NCI-H1092 treated with DMSO at 0.1 percent for 48 hours (cell line): ENCODE data around the gene PCDHGA6.
"Not testable (repeated sequence)": the region's sequence is repeated elsewhere in the genome, so short reads cannot be mapped to it uniquely, and the experiment has no call there.

Experiments
- DNase-seq: peaks from one replicate; lab custom pipeline; 2025; lab: John Stamatoyannopoulos, UW

PCDHGA6 gene

DNA sequence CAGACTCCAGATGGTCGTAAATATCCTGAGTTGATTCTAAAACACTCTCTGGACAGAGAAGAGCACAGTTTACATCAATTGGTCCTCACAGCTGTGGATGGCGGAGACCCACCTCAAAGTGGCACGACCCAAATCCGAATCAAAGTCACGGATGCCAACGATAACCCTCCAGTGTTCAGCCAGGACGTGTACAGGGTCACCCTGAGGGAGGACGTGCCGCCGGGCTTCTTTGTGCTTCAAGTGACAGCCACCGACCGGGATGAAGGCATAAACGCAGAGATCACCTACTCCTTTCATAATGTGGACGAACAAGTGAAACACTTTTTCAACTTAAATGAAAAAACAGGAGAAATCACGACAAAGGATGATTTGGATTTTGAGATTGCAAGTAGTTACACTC is 13.0 kb upstream of the PCDHGA6 start:
- DNase-seq = no peak

DNA sequence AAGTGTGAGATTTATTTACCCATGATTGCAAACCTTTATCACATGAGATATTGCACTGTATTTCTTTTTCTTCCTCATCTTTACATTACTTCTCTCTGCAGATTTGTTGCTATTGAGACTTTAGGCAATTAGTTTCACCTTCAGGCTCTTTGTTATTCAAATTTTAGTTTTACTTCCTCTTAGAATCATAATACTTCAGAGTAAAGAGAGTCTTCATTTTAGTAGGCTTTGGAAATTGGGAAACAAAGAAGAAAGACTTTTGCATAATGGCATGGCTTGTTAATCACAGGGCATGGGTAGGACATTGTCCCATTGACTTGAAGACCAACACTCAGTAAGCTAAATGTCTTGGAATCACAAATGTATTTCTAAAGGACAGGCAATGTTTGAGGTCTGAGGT is 11.0 kb upstream of the PCDHGA6 start:
- no peak for DNase-seq

DNA sequence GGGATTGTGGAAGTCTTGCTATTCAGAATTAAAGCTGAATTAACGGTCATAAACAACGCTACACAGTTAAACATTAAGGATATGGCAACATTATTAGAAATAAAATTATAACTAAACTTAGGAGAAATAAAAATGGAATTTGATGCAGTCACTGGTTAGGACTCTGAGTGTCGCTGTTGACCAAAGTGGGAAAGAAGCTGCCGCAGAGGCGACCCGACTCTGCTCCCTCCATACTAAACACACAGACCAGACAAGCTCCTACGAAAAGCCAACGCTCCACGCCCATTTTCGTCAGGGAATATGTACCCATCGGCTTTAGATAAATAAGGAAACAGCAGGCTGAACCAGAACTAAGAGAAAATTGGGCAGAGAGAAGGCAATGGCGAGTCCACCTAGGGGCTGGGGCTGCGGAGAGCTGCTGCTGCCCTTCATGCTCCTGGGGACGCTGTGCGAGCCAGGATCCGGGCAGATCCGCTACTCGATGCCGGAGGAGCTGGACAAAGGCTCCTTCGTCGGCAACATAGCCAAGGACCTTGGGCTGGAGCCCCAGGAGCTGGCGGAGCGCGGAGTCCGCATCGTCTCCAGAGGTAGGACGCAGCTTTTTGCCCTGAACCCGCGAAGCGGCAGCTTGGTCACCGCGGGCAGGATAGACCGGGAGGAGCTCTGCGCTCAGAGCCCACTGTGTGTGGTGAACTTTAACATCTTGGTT is 9.6 kb upstream of the PCDHGA6 start, which contains the start of gene PCDHGA5:
Gene PCDHGA5 (plus strand): TSS at position 211 of the 709 bp plus-strand sequence. CDS start 169 bp downstream, at position 380.
- no peak for DNase-seq

DNA sequence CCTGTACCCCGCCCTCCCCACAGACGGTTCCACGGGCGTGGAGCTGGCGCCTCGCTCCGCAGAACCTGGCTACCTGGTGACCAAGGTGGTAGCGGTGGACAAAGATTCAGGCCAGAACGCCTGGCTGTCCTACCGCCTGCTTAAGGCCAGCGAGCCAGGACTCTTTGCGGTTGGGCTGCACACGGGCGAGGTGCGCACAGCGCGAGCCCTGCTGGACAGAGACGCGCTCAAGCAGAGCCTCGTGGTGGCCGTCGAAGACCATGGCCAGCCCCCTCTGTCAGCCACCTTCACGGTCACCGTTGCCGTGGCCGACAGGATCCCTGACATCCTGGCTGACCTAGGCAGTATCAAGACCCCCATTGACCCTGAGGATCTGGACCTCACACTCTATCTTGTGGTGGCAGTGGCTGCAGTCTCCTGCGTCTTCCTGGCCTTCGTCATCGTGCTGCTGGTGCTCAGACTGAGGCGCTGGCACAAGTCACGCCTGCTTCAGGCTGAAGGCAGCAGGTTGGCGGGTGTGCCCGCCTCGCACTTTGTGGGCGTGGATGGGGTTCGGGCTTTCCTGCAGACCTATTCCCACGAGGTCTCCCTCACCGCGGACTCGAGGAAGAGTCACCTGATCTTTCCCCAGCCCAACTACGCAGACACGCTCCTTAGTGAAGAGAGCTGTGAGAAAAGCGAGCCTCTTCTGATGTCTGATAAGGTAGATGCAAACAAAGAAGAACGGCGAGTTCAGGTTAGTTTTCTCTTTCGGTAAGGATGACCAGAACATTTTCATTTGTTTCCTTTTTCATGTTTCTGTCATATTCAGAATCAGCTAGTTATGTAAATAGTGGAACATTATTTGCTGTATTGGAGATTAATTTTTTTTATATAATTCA is 7.4 kb upstream of the PCDHGA6 start:
- no peak for DNase-seq

DNA sequence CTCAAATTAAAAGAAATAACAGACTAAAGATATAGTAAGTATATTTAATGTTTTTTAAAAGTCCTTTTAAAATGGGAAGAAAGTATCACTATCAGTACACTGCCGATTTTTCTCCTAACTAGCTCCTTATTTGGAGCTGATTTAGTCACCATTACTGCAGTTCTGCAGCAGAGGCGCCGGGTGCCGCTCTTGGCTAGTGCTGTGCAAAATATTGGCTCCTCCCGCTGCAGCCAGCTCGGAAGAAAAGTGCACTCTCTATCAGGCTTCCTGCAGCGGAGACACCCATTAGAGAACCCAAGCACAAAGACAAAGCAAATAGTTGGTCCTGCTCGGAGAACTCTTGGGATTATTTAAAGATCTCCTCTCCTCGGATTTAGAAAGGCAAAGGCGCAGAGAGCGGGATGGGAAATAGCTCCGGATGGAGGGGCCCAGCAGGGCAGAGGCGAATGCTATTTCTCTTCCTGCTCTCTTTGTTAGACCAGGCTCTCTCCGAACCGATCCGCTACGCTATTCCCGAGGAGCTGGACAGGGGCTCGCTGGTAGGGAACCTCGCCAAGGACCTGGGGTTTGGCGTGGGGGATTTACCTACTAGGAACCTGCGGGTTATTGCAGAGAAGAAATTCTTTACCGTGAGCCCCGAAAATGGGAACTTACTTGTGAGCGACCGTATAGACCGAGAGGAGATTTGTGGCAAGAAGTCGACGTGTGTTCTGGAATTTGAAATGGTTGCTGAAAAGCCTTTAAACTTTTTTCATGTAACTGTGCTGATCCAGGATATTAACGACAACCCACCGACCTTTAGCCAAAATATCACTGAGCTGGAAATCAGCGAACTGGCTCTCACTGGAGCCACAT is 3.5 kb upstream of the PCDHGA6 start, which contains the start of gene PCDHGB3:
Gene PCDHGB3 (plus strand): TSS at position 249 of the 855 bp plus-strand sequence. CDS start 153 bp downstream, at position 402.
- DNase-seq = no peak

DNA sequence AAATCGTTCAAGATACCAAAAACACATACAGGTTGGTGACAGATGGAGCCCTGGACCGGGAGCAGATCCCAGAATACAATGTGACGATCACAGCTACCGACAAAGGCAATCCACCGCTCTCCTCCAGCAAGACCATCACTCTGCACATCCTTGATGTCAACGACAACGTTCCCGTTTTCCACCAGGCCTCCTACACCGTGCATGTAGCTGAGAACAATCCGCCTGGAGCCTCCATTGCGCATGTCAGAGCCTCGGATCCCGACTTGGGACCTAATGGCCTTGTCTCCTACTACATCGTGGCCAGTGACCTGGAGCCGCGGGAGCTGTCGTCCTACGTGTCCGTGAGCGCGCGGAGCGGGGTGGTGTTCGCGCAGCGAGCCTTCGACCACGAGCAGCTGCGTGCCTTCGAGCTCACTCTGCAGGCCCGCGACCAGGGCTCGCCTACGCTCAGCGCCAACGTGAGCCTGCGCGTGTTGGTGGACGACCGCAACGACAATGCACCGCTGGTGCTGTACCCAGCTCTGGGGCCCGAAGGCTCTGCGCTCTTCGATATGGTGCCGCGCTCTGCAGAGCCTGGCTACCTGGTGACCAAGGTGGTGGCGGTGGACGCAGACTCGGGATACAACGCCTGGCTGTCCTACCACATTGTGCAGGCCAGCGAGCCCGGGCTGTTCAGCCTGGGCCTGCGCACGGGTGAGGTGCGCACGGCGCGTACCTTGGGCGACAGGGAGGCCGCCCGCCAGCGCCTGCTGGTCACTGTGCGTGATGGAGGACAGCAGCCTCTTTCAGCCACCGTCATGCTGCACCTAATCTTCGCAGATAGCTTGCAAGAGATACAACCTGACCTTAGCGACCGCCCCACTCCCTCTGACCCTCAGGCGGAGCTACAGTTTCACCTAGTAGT is 1.9 kb upstream of the PCDHGA6 start:
- DNase-seq = no peak

DNA sequence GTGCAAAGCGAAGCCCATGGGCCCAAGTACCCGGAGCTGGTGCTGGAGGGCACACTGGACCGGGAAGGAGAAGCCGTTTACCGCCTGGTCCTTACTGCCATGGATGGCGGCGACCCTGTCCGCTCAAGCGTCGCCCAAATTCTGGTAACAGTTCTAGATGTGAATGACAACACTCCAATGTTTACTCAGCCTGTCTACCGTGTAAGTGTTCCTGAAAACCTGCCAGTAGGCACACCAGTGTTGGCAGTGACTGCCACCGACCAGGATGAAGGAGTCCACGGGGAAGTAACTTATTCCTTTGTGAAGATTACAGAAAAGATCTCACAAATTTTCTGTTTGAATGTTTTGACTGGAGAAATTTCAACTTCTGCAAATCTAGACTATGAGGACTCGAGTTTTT is 936 bp downstream of the PCDHGA6 start:
- no peak for DNase-seq

DNA sequence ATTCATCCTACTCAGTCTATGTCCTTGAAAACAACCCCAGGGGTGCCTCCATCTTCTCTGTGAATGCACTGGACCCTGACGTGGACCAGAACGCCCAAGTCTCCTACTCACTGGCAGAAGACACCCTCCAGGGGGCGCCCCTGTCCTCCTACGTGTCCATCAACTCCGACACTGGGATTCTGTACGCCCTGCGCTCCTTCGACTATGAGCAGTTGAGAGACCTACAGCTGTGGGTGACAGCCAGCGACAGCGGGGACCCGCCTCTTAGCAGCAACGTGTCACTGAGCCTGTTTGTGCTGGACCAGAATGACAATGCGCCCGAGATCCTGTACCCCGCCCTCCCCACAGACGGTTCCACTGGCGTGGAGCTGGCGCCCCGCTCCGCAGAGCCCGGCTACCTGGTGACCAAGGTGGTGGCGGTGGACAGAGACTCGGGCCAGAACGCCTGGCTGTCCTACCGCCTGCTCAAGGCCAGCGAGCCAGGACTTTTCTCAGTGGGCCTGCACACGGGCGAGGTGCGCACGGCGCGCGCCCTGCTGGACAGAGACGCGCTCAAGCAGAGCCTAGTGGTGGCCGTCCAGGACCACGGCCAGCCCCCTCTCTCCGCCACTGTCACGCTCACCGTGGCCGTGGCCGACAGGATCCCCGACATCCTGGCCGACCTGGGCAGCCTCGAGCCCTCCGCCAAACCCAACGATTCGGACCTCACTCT is 1.9 kb downstream of the PCDHGA6 start:
- not testable (repeated sequence) for DNase-seq

DNA sequence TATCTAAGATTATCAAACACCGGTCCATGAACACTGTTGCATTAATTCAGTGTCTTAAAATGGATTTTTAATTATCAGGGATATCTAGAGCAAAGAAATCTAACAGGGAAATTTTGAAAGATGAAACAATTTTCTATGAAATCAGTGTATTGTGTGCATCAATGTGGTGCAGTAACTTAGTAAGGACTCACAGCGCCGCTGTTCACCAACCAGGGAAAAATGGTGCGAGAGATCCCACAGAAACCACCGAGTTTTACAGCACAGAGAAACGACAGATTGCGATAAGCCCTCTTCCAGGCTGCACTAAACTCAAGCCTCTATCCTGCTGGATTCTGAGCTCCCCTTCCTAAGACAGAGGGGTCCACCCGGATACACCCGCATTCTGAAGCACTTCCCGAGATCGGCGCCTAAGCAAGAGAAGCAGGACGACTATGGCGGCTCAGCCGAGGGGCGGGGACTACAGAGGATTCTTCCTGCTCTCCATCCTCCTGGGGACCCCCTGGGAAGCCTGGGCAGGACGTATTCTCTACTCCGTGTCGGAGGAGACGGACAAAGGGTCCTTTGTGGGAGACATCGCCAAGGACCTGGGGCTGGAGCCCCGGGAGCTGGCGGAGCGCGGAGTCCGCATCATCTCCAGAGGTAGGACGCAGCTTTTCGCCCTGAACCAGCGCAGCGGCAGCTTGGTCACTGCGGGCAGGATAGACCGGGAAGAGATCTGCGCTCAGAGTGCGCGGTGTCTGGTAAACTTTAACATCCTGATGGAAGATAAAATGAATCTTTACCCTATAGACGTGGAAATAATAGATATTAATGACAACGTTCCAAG is 9.0 kb downstream of the PCDHGA6 start, which contains the start of gene PCDHGA7:
Gene PCDHGA7 (plus strand): TSS at position 274 of the 826 bp plus-strand sequence. CDS start 158 bp downstream, at position 432.
- no peak for DNase-seq

DNA sequence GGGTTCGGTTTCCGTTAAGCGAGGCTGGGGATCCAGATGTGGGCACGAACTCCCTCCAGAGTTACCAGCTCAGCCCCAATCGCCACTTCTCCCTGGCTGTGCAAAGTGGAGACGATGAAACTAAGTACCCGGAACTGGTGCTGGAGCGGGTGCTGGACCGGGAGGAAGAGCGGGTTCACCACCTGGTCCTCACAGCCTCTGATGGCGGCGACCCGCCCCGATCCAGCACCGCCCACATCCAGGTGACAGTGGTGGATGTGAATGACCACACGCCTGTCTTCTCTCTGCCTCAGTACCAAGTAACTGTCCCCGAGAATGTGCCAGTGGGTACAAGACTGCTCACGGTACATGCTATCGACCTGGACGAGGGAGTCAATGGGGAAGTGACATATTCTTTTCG is 9.7 kb downstream of the PCDHGA6 start:
- DNase-seq = no peak

DNA sequence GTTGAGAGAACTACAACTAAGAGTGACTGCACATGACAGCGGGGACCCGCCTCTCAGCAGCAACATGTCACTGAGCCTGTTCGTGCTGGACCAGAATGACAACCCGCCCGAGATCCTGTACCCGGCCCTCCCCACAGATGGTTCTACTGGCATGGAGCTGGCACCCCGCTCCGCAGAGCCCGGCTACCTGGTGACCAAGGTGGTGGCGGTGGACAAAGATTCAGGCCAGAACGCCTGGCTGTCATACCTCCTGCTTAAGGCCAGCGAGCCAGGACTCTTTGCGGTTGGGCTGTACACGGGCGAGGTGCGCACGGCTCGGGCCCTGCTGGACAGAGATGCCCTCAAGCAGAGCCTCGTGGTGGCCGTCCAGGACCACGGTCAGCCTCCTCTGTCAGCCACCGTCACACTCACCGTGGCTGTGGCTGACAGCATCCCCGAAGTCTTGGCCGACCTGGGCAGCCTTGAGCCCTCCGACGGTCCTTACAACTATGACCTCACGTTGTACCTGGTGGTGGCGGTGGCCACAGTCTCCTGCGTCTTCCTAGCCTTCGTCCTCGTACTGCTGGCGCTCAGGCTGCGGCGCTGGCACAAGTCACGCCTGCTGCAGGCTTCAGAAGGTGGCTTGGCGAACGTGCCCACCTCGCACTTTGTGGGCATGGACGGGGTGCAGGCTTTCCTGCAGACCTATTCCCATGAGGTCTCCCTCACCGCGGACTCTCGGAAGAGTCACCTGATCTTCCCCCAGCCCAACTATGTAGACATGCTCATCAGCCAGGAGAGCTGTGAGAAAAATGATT is 11.0 kb downstream of the PCDHGA6 start:
- DNase-seq = no peak

DNA sequence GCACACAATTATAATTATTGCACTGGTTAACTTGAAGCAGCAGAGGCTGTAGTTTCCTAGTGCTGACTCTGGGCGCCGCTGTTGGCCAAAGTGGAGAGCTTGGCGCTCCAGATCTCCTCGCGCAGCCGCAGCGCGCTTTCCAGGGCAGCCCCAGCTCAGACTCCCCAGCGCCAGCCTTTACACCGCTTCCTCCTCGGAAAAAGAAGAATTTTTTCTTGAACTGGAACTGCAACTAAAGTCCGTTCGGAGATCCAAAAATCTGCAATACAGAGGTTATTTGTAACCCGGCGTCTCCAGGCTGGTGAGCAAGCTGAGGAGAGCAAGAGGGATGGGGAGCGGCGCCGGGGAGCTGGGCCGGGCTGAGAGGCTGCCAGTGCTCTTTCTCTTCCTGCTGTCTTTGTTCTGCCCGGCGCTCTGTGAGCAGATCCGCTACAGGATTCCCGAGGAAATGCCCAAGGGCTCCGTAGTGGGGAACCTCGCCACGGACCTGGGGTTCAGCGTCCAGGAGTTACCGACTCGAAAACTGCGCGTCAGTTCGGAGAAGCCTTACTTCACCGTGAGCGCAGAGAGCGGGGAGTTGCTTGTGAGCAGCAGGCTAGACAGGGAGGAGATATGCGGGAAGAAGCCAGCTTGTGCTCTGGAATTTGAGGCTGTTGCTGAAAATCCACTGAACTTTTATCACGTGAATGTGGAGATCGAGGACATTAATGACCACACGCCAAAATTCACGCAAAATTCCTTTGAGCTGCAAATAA is 14.0 kb downstream of the PCDHGA6 start, which contains the start of gene PCDHGB4:
Gene PCDHGB4 (plus strand): TSS at position 142 of the 755 bp plus-strand sequence. CDS start 187 bp downstream, at position 329.
- DNase-seq = not testable (repeated sequence)

DNA sequence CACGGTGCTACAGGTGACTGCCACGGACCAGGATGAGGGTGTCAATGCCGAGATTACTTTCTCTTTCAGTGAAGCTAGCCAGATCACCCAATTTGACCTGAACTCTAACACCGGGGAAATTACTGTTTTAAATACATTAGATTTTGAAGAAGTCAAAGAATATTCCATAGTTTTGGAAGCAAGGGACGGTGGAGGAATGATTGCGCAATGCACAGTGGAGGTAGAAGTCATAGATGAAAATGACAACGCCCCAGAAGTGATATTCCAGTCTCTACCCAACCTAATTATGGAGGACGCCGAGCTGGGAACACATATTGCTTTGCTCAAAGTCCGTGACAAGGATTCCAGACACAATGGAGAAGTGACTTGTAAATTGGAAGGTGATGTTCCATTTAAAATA is 15.0 kb downstream of the PCDHGA6 start:
- no peak for DNase-seq

DNA sequence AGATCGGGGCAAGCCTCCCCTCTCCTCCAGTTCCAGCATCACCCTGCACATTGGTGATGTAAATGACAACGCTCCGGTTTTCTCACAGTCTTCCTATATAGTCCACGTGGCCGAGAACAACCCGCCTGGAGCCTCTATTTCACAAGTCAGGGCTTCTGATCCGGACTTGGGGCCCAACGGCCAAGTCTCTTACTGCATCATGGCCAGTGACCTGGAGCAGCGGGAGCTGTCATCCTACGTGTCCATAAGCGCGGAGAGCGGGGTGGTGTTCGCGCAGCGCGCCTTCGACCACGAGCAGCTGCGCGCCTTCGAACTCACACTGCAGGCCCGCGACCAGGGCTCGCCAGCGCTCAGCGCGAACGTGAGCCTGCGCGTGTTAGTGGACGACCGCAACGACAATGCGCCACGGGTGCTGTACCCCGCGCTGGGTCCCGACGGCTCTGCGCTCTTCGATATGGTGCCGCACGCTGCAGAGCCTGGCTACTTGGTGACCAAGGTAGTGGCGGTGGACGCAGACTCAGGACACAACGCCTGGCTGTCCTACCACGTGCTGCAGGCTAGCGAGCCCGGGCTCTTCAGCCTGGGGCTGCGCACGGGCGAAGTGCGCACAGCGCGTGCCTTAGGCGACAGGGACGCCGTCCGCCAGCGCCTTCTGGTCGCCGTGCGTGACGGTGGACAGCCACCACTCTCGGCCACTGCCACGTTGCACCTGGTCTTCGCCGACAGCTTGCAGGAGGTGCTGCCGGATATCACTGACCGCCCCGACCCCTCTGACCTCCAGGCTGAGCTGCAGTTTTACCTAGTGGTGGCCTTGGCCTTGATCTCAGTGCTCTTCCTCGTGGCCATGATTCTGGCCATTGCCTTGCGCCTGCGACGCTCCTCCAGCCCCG is 15.7 kb downstream of the PCDHGA6 start:
- no peak for DNase-seq

DNA sequence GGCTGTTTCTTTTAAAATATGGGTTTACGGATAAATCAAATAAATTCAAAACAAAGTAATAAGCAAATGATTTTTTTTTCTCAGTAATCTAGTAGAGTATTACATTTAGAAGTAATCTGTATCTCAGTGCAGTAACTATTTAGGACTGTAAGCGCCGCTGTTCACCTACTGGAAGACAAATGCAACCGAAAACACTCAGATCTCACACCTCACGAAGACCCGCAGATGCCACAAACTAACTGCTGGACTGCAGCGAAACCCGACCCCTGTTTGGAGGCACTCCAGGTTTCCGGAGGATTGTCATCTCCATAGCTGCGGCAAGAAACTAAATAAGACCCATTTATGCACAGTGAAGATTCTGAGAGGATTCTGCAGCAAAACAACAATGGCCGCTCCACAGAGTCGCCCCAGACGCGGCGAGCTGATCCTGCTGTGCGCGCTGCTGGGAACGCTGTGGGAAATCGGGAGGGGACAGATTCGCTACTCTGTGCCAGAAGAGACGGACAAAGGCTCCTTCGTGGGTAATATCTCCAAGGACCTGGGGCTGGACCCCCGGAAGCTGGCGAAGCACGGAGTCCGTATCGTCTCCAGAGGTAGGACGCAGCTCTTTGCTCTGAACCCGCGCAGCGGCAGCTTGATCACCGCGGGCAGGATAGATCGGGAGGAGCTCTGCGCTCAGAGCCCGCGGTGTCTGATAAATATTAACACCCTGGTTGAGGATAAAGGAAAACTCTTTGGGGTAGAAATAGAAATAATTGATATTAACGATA is 18.9 kb downstream of the PCDHGA6 start, which contains the start of gene PCDHGA8:
Gene PCDHGA8 (plus strand): TSS at position 205 of the 770 bp plus-strand sequence. CDS start 181 bp downstream, at position 386.
- no peak for DNase-seq

DNA sequence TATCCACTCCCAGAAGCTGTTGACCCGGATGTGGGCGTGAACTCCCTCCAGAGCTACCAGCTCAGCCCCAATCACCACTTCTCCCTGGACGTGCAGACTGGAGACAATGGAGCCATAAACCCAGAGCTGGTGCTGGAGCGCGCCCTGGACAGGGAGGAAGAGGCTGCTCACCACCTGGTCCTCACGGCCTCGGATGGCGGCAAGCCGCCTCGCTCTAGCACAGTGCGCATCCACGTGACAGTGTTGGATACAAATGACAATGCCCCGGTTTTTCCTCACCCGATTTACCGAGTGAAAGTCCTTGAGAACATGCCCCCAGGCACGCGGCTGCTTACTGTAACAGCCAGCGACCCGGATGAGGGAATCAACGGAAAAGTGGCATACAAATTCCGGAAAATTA is 19.6 kb downstream of the PCDHGA6 start:
- no peak for DNase-seq
